Trophoblast cell (in vitro differentiated cells and primary cell): ENCODE measurements around the gene GAS2L2.

Experiments used
- DNase-seq, 2 donors: peaks; one replicate each; pipeline ENCODE4 v3.0.0-alpha.2; 2016
- H2AFZ ChIP-seq: 2 replicates; pipeline ENCODE4 v1.6.1; 2013; ENCODE audit warnings: low read length, moderate library complexity, mild to moderate bottlenecking; ENCODE audit not compliant: insufficient read depth, poor library complexity
- H2AK5ac ChIP-seq: 2 replicates; pipeline ENCODE4 v1.6.1; 2013; ENCODE audit warnings: mild to moderate bottlenecking, low read length
- H2BK120ac ChIP-seq: 2 replicates; pipeline ENCODE4 v1.6.1; 2013; ENCODE audit warnings: low read length, mild to moderate bottlenecking, moderate library complexity; ENCODE audit not compliant: insufficient read depth, poor library complexity
- H2BK12ac ChIP-seq: 2 replicates; pipeline ENCODE4 v1.6.1; 2013; ENCODE audit warnings: mild to moderate bottlenecking, low read length, moderate library complexity
- H2BK5ac ChIP-seq: 2 replicates; pipeline ENCODE4 v1.6.1; 2013; ENCODE audit warnings: low read length, low read depth, moderate library complexity, mild to moderate bottlenecking; ENCODE audit not compliant: poor library complexity
- H3K14ac ChIP-seq: 2 replicates; pipeline ENCODE4 v1.6.1; 2013; ENCODE audit warnings: mild to moderate bottlenecking, low read length
- H3K18ac ChIP-seq: 2 replicates; pipeline ENCODE4 v1.6.1; 2013; ENCODE audit warnings: mild to moderate bottlenecking, low read length
- H3K23ac ChIP-seq: 2 replicates; pipeline ENCODE4 v1.6.1; 2013; ENCODE audit warnings: low read length
- H3K27ac ChIP-seq: 2 replicates; pipeline ENCODE4 v1.5.1; 2013; ENCODE audit warnings: low read depth, mild to moderate bottlenecking, inconsistent platforms, low read length, moderate library complexity
- H3K27me3 ChIP-seq: 2 replicates; pipeline ENCODE4 v1.6.1; 2013; ENCODE audit warnings: inconsistent platforms, mild to moderate bottlenecking, low read length, moderate library complexity; ENCODE audit not compliant: insufficient read depth
- H3K36me3 ChIP-seq, 2 experiments: 1 replicate in 1 of 2; 2 replicates in 1 of 2; pipeline ENCODE4 v1.6.1; 2013; ENCODE audit warnings: low read length in 2 of 2, mild to moderate bottlenecking in 2 of 2, moderate library complexity in 1 of 2; ENCODE audit not compliant: insufficient read depth in 2 of 2, control insufficient read depth in 1 of 2
- H3K4ac ChIP-seq: 2 replicates; pipeline ENCODE4 v1.6.1; 2013; ENCODE audit warnings: low read depth, mild to moderate bottlenecking, low read length, moderate library complexity
- H3K4me1 ChIP-seq, 2 experiments: 1 replicate in 1 of 2; 2 replicates in 1 of 2; pipeline ENCODE4 v1.6.1; 2013; ENCODE audit warnings: low read length in 2 of 2, mild to moderate bottlenecking in 2 of 2, moderate library complexity in 1 of 2; ENCODE audit not compliant: insufficient read depth in 2 of 2, control insufficient read depth in 1 of 2
- H3K4me2 ChIP-seq: 2 replicates; pipeline ENCODE4 v1.6.1; 2013; ENCODE audit warnings: inconsistent platforms, mild to moderate bottlenecking, low read length, moderate library complexity
- H3K4me3 ChIP-seq: 2 replicates; pipeline ENCODE4 v1.5.1; 2013; ENCODE audit warnings: mild to moderate bottlenecking, low read depth, low read length, inconsistent platforms
- H3K79me1 ChIP-seq: one replicate; pipeline ENCODE4 v1.6.1; 2013; ENCODE audit warnings: low read length
- H3K79me2 ChIP-seq: 2 replicates; pipeline ENCODE4 v1.6.1; 2013; ENCODE audit warnings: low read length, mild to moderate bottlenecking; ENCODE audit not compliant: control insufficient read depth, insufficient read depth, poor library complexity
- H3K9ac ChIP-seq: 2 replicates; pipeline ENCODE4 v1.6.1; 2013; ENCODE audit warnings: mild to moderate bottlenecking, low read length
- H3K9me3 ChIP-seq: 2 replicates; pipeline ENCODE4 v1.6.1; 2013; ENCODE audit warnings: low read depth, mild to moderate bottlenecking, control low read depth, inconsistent platforms, low read length; ENCODE audit not compliant: insufficient read depth
- H4K12ac ChIP-seq: 2 replicates; pipeline ENCODE4 v1.6.1; 2013; ENCODE audit warnings: low read depth, mild to moderate bottlenecking, low read length, moderate library complexity
- H4K8ac ChIP-seq: 2 replicates; pipeline ENCODE4 v1.6.1; 2013; ENCODE audit warnings: low read depth, mild to moderate bottlenecking, low read length, moderate library complexity
- H4K91ac ChIP-seq: one replicate; pipeline ENCODE4 v1.6.1; 2013; ENCODE audit warnings: low read depth, mild to moderate bottlenecking, low read length, moderate library complexity
- WGBS: extraction: QIAGEN DNeasy Blood & Tissue Kit; methylation state at CpG from one replicate; pipeline ENCODE4 v1.1.7; 2013; ENCODE audit warnings: missing lambda C conversion rate; ENCODE audit not compliant: insufficient read length, insufficient coverage; ENCODE audit errors: extremely low coverage; 5-methylcytosine and 5-hydroxymethylcytosine counted together

The GAS2L2 gene

DNA sequence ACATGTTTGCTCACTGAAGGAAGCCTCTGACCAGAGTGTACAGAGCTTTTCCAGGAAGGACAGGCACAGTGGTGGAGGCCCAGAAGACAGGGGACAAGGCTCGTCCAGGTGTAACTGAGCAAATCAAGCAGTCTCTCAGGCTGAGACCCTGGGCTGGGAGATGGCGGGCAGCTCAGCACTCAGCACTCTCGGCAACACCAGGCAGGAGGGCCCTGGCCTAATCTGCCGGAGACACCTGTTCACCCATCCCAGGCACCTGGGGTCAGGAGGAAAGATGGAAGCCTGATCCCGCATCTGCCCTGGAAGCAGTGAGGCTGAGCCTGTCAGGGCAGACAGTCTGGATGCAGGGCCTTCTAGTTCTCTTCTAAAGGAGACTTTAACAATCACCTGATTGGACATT lies 16.8 kb downstream of the GAS2L2 start:
- H3K4me2 ChIP-seq, result no peak overlapping the region
- H4K91ac ChIP-seq, result no peak overlapping the region
- no peaks in the 10 kb centered on the region for H3K79me1 ChIP-seq
- no peak overlapping the region for H3K4me3 ChIP-seq
- no peak overlapping the region for H3K9ac ChIP-seq
- H3K18ac ChIP-seq, result no peak overlapping the region
- H3K79me2 ChIP-seq, result peaks cover 2% of the 10 kb centered on the region
- H2AK5ac ChIP-seq, result no peak overlapping the region
- no peak overlapping the region for H3K27ac ChIP-seq
- no peak overlapping the region for H3K23ac ChIP-seq
- no CpG with 5 or more reads among the region's 5 CpGs for WGBS
- H3K27me3 ChIP-seq, result peaks cover 4% of the 10 kb centered on the region
- no peak overlapping the region for H2BK5ac ChIP-seq
- peaks cover 12% of the 10 kb centered on the region for H3K9me3 ChIP-seq
- no peak overlapping the region for H3K14ac ChIP-seq
- no peak overlapping the region for H3K4ac ChIP-seq
- H4K12ac ChIP-seq, result no peak overlapping the region
- no peaks in the 10 kb centered on the region for H3K36me3 ChIP-seq
- H3K4me1 ChIP-seq, result peaks cover 12 to 23% of the 10 kb centered on the region in 2 experiments
- H2BK12ac ChIP-seq, result no peak overlapping the region
- no peak for DNase-seq
- H4K8ac ChIP-seq, result no peak overlapping the region
- H2BK120ac ChIP-seq, result no peak overlapping the region
- no peak overlapping the region for H2AFZ ChIP-seq

GRCh38 chr17:35735036-35735805 lies 17.8 kb downstream of the GAS2L2 start:
- peaks cover 12 to 24% of the 10 kb centered on the region in 2 experiments for H3K4me1 ChIP-seq
- H3K79me1 ChIP-seq, result no peaks in the 10 kb centered on the region
- no peak overlapping the region for H4K12ac ChIP-seq
- no peak overlapping the region for H2BK120ac ChIP-seq
- no peak overlapping the region for H3K4me2 ChIP-seq
- H3K4me3 ChIP-seq, result no peak overlapping the region
- peaks cover 5% of the 10 kb centered on the region for H3K9me3 ChIP-seq
- no peaks in the 10 kb centered on the region for H3K36me3 ChIP-seq
- no peak overlapping the region for H2AK5ac ChIP-seq
- no peaks in the 10 kb centered on the region for H3K27me3 ChIP-seq
- no peak overlapping the region for H3K18ac ChIP-seq
- no peak overlapping the region for H3K4ac ChIP-seq
- no CpG with 5 or more reads among the region's 29 CpGs for WGBS
- peaks cover 2% of the 10 kb centered on the region for H3K79me2 ChIP-seq
- no peak overlapping the region for H3K27ac ChIP-seq
- no peak overlapping the region for H2AFZ ChIP-seq
- H4K8ac ChIP-seq, result no peak overlapping the region
- H3K9ac ChIP-seq, result no peak overlapping the region
- no peak overlapping the region for H2BK5ac ChIP-seq
- no peak overlapping the region for H2BK12ac ChIP-seq
- H3K14ac ChIP-seq, result no peak overlapping the region
- DNase-seq, result no peak
- H4K91ac ChIP-seq, result no peak overlapping the region
- no peak overlapping the region for H3K23ac ChIP-seq

- no peak overlapping the region for H3K9ac ChIP-seq
- no peak overlapping the region for H4K8ac ChIP-seq
- H3K4ac ChIP-seq, result no peak overlapping the region
- no peak overlapping the region for H4K12ac ChIP-seq
- no peak overlapping the region for H3K4me3 ChIP-seq
- H3K4me1 ChIP-seq, result peaks cover 12 to 24% of the 10 kb centered on the region in 2 experiments
- H4K91ac ChIP-seq, result no peak overlapping the region
- no peak overlapping the region for H3K23ac ChIP-seq
- H2AK5ac ChIP-seq, result no peak overlapping the region
- no peaks in the 10 kb centered on the region for H3K36me3 ChIP-seq
- no peaks in the 10 kb centered on the region for H3K79me1 ChIP-seq
- no CpG with 5 or more reads among the region's 7 CpGs for WGBS
- H2AFZ ChIP-seq, result no peak overlapping the region
- H3K14ac ChIP-seq, result no peak overlapping the region
- H3K9me3 ChIP-seq, result peaks cover 2% of the 10 kb centered on the region
- DNase-seq, result no peak
- no peak overlapping the region for H3K18ac ChIP-seq
- no peak overlapping the region for H2BK120ac ChIP-seq
- H3K79me2 ChIP-seq, result peaks cover 2% of the 10 kb centered on the region
- H2BK5ac ChIP-seq, result no peak overlapping the region
- H2BK12ac ChIP-seq, result no peak overlapping the region
- no peak overlapping the region for H3K4me2 ChIP-seq
- H3K27ac ChIP-seq, result no peak overlapping the region
- no peaks in the 10 kb centered on the region for H3K27me3 ChIP-seq
Observed at GRCh38 chr17:35734396-35734795, 18.6 kb downstream of the GAS2L2 start.

DNA sequence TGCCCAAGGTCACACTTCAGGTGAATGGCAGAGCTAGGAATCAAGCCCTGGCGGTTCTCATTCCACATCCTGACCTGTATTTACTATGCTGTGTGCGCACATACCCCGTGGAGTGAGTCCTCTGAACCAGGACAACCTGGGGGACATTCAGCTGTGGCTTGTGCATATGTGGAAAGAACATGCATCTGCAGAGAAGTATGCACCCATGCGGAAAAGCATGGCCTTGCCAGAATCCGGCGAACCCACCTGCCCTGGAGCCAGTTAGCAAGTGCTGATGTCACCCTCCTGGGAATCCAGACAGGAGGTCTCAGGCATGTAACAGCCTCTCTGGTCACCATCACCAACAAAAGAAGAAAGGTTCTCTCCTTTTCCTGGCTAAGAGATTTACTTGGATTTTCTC lies 19.7 kb downstream of the GAS2L2 start:
- Histone ChIP-seq H3K36me3 (no peaks in the 10 kb centered on the region), H3K4me3 (no peak overlapping the region), H2BK12ac (no peak overlapping the region), H4K8ac (no peak overlapping the region), H3K18ac (no peak overlapping the region), H3K4me2 (no peak overlapping the region), H2AK5ac (no peak overlapping the region), H3K4ac (no peak overlapping the region), H2BK120ac (no peak overlapping the region), H3K79me1 (no peaks in the 10 kb centered on the region), H2BK5ac (no peak overlapping the region), H4K91ac (no peak overlapping the region), H3K23ac (no peak overlapping the region), H3K9me3 (peaks cover 2% of the 10 kb centered on the region), H3K27me3 (no peaks in the 10 kb centered on the region), H4K12ac (no peak overlapping the region), H3K27ac (no peak overlapping the region), H3K4me1 (peaks cover 12 to 24% of the 10 kb centered on the region in 2 experiments), H3K79me2 (peaks cover 2% of the 10 kb centered on the region), H2AFZ (no peak overlapping the region), H3K14ac (no peak overlapping the region), H3K9ac (no peak overlapping the region)
- DNase-seq, result peak; percentile 63 to 74
- no CpG with 5 or more reads among the region's 6 CpGs for WGBS
